IMR-90 (cell line): ENCODE results near the gene SERPINA7. TPM values are rescaled to one million over a fixed set of nuclear protein-coding genes. Genes with fewer than 3 reads are reported as not detected.

Experiments used
- ATAC-seq: fragments of 200-7000 bp; cut with Tn5 transposase; 2 replicates; pipeline ENCODE4 v1.9.1; 2020; ENCODE audit warnings: low read depth, mild to moderate bottlenecking, moderate library complexity
- BruUV-seq: library from RNA; stranded (reverse); fragments of 400-500 nt; replicated peaks from 2 replicates; lab custom pipeline; 2021; lab: Mats Ljungman, UMichigan
- CTCF ChIA-PET: fragments of 300-600 bp; formaldehyde crosslinking; extraction: SDS; loops from one replicate; lab custom pipeline; 2021; ENCODE audit warnings: antibody characterized with exemption; lab: Yijun Ruan, JAX
- POLR2A ChIA-PET: fragments of 300-600 bp; sonication (Branson Sonifier 250); formaldehyde crosslinking; loops from one replicate; lab custom pipeline; 2022; ENCODE audit warnings: antibody characterized with exemption; ENCODE audit not compliant: unreplicated experiment; lab: Charles Lee
- DNase-seq: peaks from one replicate; pipeline ENCODE4 v3.0.0; 2013
- H2AFZ ChIP-seq: replicated peaks from 2 replicates; pipeline ENCODE3; 2013; ENCODE audit warnings: low read length, mild to moderate bottlenecking; ENCODE audit not compliant: poor library complexity
- H2AK5ac ChIP-seq: 2 replicates; pipeline ENCODE4 v1.6.1; 2013; ENCODE audit warnings: low read depth, low read length, inconsistent platforms
- H2AK9ac ChIP-seq: replicated peaks from 2 replicates; pipeline ENCODE3; 2013; ENCODE audit warnings: mild to moderate bottlenecking, low read depth, low read length, moderate library complexity; ENCODE audit not compliant: poor library complexity
- H2BK120ac ChIP-seq: 2 replicates; pipeline ENCODE4 v1.6.1; 2013; ENCODE audit warnings: low read depth, low read length, inconsistent platforms
- H2BK15ac ChIP-seq: 3 replicates; pipeline ENCODE4 v1.6.1; 2013; ENCODE audit warnings: low read depth, low read length, inconsistent platforms
- H2BK20ac ChIP-seq: 2 replicates; pipeline ENCODE4 v1.6.1; 2013; ENCODE audit warnings: low read depth, mild to moderate bottlenecking, inconsistent platforms, low read length, moderate library complexity
- H2BK5ac ChIP-seq: 2 replicates; pipeline ENCODE4 v1.6.1; 2013; ENCODE audit warnings: mild to moderate bottlenecking, low read depth, low read length, inconsistent platforms; ENCODE audit not compliant: poor library complexity, severe bottlenecking
- H3K14ac ChIP-seq: replicated peaks from 2 replicates; pipeline ENCODE4 v1.6.1; 2013; ENCODE audit warnings: low read depth, low read length, inconsistent platforms
- H3K18ac ChIP-seq: 2 replicates; pipeline ENCODE4 v1.6.1; 2013; ENCODE audit warnings: low read depth, low read length, control low read depth
- H3K23ac ChIP-seq: 2 replicates; pipeline ENCODE4 v1.6.1; 2013; ENCODE audit warnings: low read depth, low read length, inconsistent platforms
- H3K27ac ChIP-seq: 2 replicates; pipeline ENCODE4 v1.5.1; 2013; ENCODE audit warnings: mild to moderate bottlenecking, control low read depth, low read length; ENCODE audit not compliant: insufficient read depth
- H3K27me3 ChIP-seq: 2 replicates; pipeline ENCODE4 v1.6.1; 2013; ENCODE audit warnings: low read length; ENCODE audit not compliant: control insufficient read depth, insufficient read depth
- H3K36me3 ChIP-seq: 2 replicates; pipeline ENCODE4 v1.6.1; 2013; ENCODE audit warnings: low read length, mixed read lengths; ENCODE audit not compliant: control insufficient read depth, insufficient read depth
- H3K4ac ChIP-seq: 2 replicates; pipeline ENCODE4 v1.6.1; 2013; ENCODE audit warnings: low read depth, low read length, inconsistent platforms
- H3K4me1 ChIP-seq: 2 replicates; pipeline ENCODE4 v1.6.1; 2013; ENCODE audit warnings: low read length, mixed read lengths; ENCODE audit not compliant: control insufficient read depth, insufficient read depth
- H3K4me2 ChIP-seq: 2 replicates; pipeline ENCODE4 v1.6.1; 2013; ENCODE audit warnings: low read depth, mild to moderate bottlenecking, control low read depth, low read length, moderate library complexity
- H3K4me3 ChIP-seq: 2 replicates; pipeline ENCODE4 v1.5.1; 2013; ENCODE audit warnings: low read depth, mild to moderate bottlenecking, control low read depth, low read length, moderate library complexity; ENCODE audit not compliant: insufficient read depth
- H3K56ac ChIP-seq: 2 replicates; pipeline ENCODE4 v1.6.1; 2013; ENCODE audit warnings: low read length, inconsistent platforms; ENCODE audit not compliant: insufficient read depth; ENCODE audit errors: extremely low read depth
- H3K79me1 ChIP-seq, 2 experiments: 2 replicates each; pipeline ENCODE4 v1.6.1; 2013; ENCODE audit warnings: low read length in 2 of 2, inconsistent platforms in 1 of 2, low read depth in 1 of 2
- H3K9ac ChIP-seq: 2 replicates; pipeline ENCODE4 v1.6.1; 2013; ENCODE audit warnings: low read depth, low read length, control low read depth
- H3K9me1 ChIP-seq: 2 replicates; pipeline ENCODE4 v1.6.1; 2013; ENCODE audit warnings: low read length, inconsistent platforms; ENCODE audit not compliant: insufficient read depth
- H3K9me3 ChIP-seq: 2 replicates; pipeline ENCODE4 v1.6.1; 2013; ENCODE audit warnings: low read length; ENCODE audit not compliant: control insufficient read depth, insufficient read depth
- H4K20me1 ChIP-seq: 2 replicates; pipeline ENCODE4 v1.6.1; 2013; ENCODE audit warnings: low read length, inconsistent platforms; ENCODE audit not compliant: insufficient read depth
- H4K5ac ChIP-seq: 2 replicates; pipeline ENCODE4 v1.6.1; 2013; ENCODE audit warnings: mild to moderate bottlenecking, low read depth, low read length, control low read depth
- H4K8ac ChIP-seq, 2 experiments: 2 replicates each; pipeline ENCODE4 v1.6.1; 2013; ENCODE audit warnings: low read depth in 2 of 2, low read length in 2 of 2, control low read depth in 1 of 2, inconsistent platforms in 1 of 2
- H4K91ac ChIP-seq: 2 replicates; pipeline ENCODE4 v1.6.1; 2013; ENCODE audit warnings: low read depth, low read length, inconsistent platforms; ENCODE audit not compliant: insufficient read depth
- CTCF ChIP-seq: conservative IDR thresholded peaks from 2 replicates; pipeline ENCODE4 v1.5.1; 2012; ENCODE audit warnings: mild to moderate bottlenecking, low read depth, low read length, improper control_type of control experiment
- MAFK ChIP-seq: IDR thresholded peaks from 2 replicates; pipeline ENCODE4 v1.6.1; 2012; ENCODE audit warnings: low read depth, low read length, improper control_type of control experiment
- NFE2L2 ChIP-seq: fragments of 150-350 bp; IDR thresholded peaks from 2 replicates; pipeline ENCODE4 v1.6.1; 2016; ENCODE audit warnings: low read depth, mild to moderate bottlenecking, low read length
- RAD21 ChIP-seq: IDR thresholded peaks from 2 replicates; pipeline ENCODE4 v1.6.1; 2012; ENCODE audit warnings: low read length, improper control_type of control experiment
- WGBS, 2 experiments: methylation state at CpG; one replicate each; pipeline versions ENCODE4 v1.1.5 to v1.1.7; 2013; ENCODE audit warnings: missing lambda C conversion rate in 2 of 2; ENCODE audit not compliant: insufficient read length in 1 of 2; ENCODE audit errors: extremely low coverage in 2 of 2; 5-methylcytosine and 5-hydroxymethylcytosine counted together
- dilution Hi-C: fragments of 300-500 bp; cut with HindIII; formaldehyde crosslinking; loops from one replicate; pipeline ENCODE4 v1.14.3; 2018; ENCODE audit warnings: low sequenced_read_pairs; ENCODE audit not compliant: unreplicated experiment
- in situ Hi-C: fragments of 300-500 bp; cut with MboI; formaldehyde crosslinking; loops from 3 replicates; pipeline ENCODE4 v1.14.3; 2019; ENCODE audit warnings: low sequenced_read_pairs, inconsistent platforms, mixed read lengths
- intact Hi-C: fragments of 100-400 bp; cut with micrococcal nuclease; formaldehyde crosslinking; loops from 2 replicates; pipeline ENCODE4 v1.10.0; 2022
- polyA plus RNA-seq, 3 experiments: library from polyadenylated mRNA; depleted of rRNA; stranded (reverse); fragments of >200 nt; gene quantifications; 2 replicates each; pipeline ENCODE4 v1.2.3, GENCODE V29; 2012; ENCODE audit warnings: low replicate concordance in 1 of 3
- total RNA-seq: library from RNA; depleted of rRNA; stranded (reverse); fragments of >200 nt; gene quantifications from 2 replicates; pipeline ENCODE4 v1.2.3, GENCODE V29; 2012

Gene SERPINA7
- total and polyA plus RNA-seq, 2 of the 4 experiments (the other 2 are of a cell fraction) = not detected

GRCh38 chrX:106050054-106050453 is 11.5 kb upstream of the SERPINA7 start:
- in situ Hi-C loops (no loop called here), intact Hi-C loops (no loop called here), dilution Hi-C loops (no loop called here)
- Histone ChIP-seq H3K56ac (no peak overlapping the region), H3K4me1 (no peaks in the 10 kb centered on the region), H4K8ac (no peak overlapping the region), H4K5ac (no peak overlapping the region), H2BK15ac (no peak overlapping the region), H3K4ac (no peak overlapping the region), H3K9ac (no peak overlapping the region), H2BK120ac (no peak overlapping the region), H3K18ac (no peak overlapping the region), H3K9me3 (0 out of 2 replicates have a peak, but pooled peaks cover 2% of the 10 kb centered on the region), H2AK5ac (no peak overlapping the region), H2BK5ac (no peak overlapping the region), H3K9me1 (no peaks in the 10 kb centered on the region), H3K27ac (no peak overlapping the region), H3K23ac (no peak overlapping the region), H2BK20ac (no peak overlapping the region), H3K14ac (no peak overlapping the region), H3K27me3 (no peaks in the 10 kb centered on the region), H2AK9ac (no peak overlapping the region), H4K91ac (no peak overlapping the region), H3K79me1 (no peaks in the 10 kb centered on the region), H4K20me1 (no peaks in the 10 kb centered on the region), H3K4me2 (no peak overlapping the region), H3K36me3 (no peaks in the 10 kb centered on the region), H2AFZ (no peak overlapping the region), H3K4me3 (no peak overlapping the region)
- POLR2A ChIA-PET = no interaction called here
- CTCF ChIA-PET = no interaction called here
- TF ChIP-seq MAFK (peak; percentile 88), RAD21 (no peak), CTCF (no peak), NFE2L2 (no peak)
- BruUV-seq = no TSS peak
- ATAC-seq = no peak
- DNase-seq = no peak
- no CpG with 5 or more reads among the region's 1 CpG for WGBS, 2 experiments
